HL-60 (cell line): ENCODE measurements around the gene CERS6.

Experiments
- TF ChIP-seq, protein P1 (sequence below): IDR thresholded peaks from one replicate; pipeline ENCODE4 v1.5.1; 2011; ENCODE audit warnings: low read length, control low read depth, inconsistent platforms; ENCODE audit not compliant: insufficient read depth
- TF ChIP-seq, protein P2 (sequence below): IDR thresholded peaks from 2 replicates; pipeline ENCODE4 v1.6.1; 2012; ENCODE audit warnings: low read depth; ENCODE audit not compliant: insufficient replicate concordance

DNA sequence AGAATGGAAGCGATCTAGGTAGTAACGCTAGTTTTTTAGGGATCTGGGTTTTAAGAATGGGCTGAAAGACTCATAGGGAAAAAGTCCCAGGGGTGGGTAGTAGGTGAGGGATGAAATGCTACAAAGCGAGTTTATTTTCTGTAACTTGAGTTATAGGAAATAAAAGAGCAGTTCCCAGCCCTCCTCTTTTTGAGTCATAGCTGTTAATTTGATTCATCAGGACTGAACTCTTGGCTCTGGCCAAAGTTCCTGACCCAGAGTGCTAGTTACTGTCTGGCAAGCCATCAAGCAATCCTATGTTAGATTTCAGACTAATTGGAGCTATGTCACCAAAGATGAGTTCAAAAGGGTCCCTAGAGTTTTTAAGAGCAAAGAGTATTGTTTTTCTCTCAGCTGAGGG, 328.9 kb downstream of the CERS6 start:
- TF ChIP-seq, protein P1, sequence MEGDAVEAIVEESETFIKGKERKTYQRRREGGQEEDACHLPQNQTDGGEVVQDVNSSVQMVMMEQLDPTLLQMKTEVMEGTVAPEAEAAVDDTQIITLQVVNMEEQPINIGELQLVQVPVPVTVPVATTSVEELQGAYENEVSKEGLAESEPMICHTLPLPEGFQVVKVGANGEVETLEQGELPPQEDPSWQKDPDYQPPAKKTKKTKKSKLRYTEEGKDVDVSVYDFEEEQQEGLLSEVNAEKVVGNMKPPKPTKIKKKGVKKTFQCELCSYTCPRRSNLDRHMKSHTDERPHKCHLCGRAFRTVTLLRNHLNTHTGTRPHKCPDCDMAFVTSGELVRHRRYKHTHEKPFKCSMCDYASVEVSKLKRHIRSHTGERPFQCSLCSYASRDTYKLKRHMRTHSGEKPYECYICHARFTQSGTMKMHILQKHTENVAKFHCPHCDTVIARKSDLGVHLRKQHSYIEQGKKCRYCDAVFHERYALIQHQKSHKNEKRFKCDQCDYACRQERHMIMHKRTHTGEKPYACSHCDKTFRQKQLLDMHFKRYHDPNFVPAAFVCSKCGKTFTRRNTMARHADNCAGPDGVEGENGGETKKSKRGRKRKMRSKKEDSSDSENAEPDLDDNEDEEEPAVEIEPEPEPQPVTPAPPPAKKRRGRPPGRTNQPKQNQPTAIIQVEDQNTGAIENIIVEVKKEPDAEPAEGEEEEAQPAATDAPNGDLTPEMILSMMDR: no peak
- TF ChIP-seq, protein P2, sequence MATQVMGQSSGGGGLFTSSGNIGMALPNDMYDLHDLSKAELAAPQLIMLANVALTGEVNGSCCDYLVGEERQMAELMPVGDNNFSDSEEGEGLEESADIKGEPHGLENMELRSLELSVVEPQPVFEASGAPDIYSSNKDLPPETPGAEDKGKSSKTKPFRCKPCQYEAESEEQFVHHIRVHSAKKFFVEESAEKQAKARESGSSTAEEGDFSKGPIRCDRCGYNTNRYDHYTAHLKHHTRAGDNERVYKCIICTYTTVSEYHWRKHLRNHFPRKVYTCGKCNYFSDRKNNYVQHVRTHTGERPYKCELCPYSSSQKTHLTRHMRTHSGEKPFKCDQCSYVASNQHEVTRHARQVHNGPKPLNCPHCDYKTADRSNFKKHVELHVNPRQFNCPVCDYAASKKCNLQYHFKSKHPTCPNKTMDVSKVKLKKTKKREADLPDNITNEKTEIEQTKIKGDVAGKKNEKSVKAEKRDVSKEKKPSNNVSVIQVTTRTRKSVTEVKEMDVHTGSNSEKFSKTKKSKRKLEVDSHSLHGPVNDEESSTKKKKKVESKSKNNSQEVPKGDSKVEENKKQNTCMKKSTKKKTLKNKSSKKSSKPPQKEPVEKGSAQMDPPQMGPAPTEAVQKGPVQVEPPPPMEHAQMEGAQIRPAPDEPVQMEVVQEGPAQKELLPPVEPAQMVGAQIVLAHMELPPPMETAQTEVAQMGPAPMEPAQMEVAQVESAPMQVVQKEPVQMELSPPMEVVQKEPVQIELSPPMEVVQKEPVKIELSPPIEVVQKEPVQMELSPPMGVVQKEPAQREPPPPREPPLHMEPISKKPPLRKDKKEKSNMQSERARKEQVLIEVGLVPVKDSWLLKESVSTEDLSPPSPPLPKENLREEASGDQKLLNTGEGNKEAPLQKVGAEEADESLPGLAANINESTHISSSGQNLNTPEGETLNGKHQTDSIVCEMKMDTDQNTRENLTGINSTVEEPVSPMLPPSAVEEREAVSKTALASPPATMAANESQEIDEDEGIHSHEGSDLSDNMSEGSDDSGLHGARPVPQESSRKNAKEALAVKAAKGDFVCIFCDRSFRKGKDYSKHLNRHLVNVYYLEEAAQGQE: no peak
